HG03378 (cell line): ENCODE results near the gene APC2.
"Not testable (repeated sequence)": the region's sequence is repeated elsewhere in the genome, so short reads cannot be mapped to it uniquely, and the experiment has no call there.

Experiments
- ATAC-seq: cut with Tn5 transposase; IDR thresholded peaks from one replicate; pipeline ENCODE4 v1.9.1; 2021; ENCODE audit warnings: mild to moderate bottlenecking, moderate library complexity; ENCODE audit not compliant: unreplicated experiment

The APC2 gene

GRCh38 chr19:1427221-1427920 lies 22.6 kb upstream of the APC2 start:
- no peak for ATAC-seq

DNA sequence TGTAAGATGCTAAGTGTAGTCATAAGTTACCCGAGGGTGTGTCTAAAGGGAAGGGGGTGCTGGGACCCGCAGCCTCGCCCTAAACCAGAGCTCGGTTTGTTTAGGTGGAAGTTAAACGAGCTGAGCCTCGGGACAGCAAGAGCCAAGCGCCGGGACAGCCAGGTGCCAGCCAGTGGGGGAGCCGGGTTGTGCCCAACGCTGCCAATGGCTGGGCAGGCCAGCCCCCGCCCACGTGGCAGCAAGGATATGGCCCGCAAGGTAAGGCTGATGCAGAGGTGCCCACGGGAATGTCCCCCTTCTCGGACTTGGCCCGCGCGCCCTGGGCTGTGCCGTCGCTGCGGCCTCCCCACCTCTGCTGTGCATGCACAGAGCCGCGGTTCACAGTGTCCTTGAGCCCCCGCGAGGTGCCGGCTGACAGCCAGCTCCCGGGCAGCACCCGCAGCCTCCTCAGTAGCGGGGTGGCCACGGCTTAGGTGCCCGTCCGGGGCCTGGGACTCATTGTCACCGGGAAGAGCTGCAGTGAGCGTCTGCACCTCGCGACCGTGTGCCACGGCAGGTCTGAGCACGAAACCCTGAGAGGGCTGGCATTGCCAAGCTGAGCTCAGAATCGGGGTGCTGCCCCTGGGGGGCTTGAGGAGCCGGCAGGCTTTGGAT lies 21.1 kb upstream of the APC2 start:
- no peak for ATAC-seq

DNA sequence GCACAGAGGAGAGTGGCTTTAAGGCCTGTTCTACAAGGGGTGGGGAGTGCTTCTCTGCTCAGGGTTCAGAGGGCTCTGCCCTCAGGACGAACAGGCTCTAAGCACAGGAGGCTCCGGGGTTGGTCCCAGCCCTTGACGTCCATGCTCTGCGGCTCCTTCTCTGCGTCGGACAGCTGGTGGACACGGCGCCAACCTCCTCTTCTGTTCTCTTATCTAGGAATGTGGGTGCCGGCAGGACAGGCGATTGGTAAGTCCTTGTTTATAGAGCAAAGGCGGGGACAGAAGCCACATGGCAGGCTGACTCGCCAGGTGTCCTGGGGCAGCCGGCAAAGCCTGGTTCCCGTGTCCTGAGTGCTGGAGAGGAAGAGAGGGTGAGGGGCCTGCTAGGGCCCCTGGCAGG lies 20.2 kb upstream of the APC2 start:
- ATAC-seq: no peak

DNA sequence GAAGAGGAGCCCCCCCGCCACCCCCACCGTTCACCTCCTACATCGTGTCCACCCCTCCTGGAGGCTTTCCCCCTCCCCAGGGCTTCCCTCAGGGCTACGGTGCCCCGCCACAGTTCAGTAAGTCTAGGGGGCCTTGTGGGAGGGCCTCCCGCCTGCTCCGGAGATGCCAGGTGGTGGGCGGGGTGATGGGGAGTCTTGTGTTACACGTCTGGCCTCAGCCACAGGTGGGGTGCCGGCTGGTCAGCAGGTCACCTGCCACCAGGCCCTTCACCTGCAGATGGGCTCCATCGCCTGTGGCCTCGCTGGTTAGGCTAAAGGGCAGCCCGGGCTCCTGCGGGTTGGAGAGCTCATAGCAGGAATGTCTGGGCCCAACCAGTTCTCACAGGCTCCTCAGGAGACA lies 19.7 kb upstream of the APC2 start:
- no peak for ATAC-seq

DNA sequence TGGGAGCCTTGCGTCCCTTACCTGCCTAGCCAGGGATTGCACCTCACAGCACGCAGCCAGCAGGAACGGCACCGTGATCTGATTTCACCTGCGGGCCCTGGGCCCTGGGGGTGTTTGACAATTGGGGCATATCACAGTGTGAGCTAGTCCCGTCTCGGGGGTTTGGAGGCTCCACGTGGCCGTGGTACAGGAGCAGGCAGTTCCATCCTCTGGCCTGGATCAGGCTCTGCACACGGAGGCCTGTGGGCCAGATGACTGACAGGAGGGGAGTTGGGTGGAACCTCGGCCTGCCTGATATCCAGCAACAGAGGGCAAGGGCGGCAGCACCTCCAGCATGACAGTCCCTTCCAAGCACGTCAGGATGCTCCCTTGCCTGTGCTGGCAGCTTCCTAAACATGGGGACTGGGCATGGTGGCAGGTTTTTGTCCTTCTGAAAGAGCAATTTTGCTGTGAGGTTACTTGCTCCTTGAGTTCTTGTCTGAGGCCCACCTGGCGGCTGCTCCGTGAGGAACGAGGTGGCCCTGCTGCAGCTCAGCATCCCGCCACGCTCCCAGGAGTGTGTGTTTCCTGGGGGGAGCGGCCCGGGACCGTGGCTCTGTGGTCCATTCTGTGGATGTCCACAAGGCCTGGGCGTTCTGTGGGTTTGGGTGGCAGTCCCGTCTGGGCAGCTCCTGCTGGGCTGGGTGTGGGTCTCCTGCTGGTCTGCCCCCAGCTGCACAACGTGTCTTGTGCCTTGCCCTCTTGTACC lies 18.0 kb upstream of the APC2 start:
- ATAC-seq: no peak

DNA sequence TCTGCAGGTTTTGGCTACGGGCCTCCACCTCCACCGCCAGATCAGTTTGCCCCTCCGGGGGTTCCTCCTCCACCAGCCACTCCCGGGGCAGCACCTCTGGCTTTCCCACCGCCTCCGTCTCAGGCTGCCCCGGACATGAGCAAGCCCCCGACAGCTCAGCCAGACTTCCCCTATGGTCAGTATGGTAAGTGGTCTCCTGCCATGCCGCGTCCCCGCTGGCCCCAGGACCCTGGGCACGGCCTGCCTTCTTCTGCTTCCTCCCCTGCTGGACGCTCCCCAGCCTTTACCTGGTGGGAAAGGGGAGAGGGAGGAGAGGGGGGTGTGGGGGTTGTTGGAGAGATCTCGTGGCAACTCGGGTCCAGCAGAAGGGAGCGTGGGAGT lies 17.4 kb upstream of the APC2 start:
- ATAC-seq: no peak

DNA sequence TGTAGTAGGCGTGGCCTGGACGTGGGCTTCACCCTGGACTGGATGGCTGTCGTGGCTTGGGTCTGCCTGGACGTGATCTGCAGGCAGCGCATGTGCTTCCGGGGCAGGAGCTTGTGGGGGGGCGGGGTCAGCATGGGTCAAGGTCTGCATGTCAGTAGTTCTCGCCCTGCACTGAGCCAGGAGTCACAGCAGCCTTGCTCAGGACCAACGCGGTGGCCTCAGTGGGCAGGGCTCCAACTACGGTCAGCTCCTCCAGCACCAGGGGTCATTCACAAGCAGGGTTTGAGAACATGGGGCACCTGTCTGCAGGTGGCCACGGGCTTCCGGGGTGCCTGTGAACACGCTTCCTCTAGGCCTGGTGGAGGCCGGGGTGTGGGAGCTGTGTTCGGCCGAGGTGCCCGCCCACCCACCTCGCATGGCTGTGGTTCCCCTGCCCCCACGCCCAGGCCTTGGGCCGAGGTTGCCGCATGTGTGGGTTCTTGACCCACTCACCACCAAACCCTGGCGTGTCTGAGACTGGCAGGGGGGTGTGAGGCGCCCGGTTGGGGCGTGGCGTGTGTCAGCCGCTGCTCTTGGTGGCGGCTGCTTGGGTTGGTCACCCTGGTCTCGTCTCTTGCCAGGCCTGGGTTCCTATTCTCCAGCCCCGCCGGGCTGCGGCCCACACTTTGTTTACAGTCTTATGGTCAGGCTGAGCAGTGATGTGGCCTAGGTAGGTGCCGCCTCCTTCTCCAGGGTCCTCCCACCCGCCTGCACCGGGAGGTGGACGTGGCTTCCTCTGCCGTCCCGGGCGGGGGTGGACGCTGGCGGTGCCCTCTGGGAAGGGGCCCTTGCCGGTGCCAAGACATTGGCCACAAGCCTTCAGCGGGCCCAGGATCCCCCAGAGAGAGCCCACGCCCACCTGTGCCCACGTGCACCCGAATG lies 16.5 kb upstream of the APC2 start:
- no peak for ATAC-seq

- ATAC-seq: no peak
Observed at GRCh38 chr19:1434040-1434366, 15.9 kb upstream of the APC2 start.

GRCh38 chr19:1434577-1435060 lies 15.3 kb upstream of the APC2 start:
- no peak for ATAC-seq

- no peak for ATAC-seq
Observed at GRCh38 chr19:1435378-1435989, 14.4 kb upstream of the APC2 start.

DNA sequence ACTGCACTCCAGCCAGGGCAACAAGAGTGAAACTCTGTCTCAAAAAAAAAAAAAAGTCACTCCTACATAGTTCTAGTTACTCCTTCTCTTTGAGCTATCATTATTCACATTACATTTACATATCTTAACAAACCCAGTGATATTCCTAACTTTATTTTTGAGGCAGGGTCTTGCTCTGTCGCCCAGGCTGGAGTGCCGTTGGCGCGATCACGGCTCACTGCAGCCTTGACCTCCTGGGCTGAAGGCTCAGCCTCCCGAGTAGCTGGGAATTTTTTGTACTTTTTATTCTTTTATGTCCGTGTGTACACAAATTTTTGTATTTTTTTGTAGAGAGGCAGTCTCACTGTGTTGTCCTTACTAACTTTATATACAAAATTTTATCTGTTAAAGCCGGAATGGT lies 12.3 kb upstream of the APC2 start:
- ATAC-seq: no peak

- ATAC-seq: peak; percentile 58
Observed at GRCh38 chr19:1438035-1438932, 11.6 kb upstream of the APC2 start, which contains the start of gene RPS15. TSS of gene RPS15 (plus strand) at chr19:1438396. CDS start at chr19:1438426, 30 bp downstream.

DNA sequence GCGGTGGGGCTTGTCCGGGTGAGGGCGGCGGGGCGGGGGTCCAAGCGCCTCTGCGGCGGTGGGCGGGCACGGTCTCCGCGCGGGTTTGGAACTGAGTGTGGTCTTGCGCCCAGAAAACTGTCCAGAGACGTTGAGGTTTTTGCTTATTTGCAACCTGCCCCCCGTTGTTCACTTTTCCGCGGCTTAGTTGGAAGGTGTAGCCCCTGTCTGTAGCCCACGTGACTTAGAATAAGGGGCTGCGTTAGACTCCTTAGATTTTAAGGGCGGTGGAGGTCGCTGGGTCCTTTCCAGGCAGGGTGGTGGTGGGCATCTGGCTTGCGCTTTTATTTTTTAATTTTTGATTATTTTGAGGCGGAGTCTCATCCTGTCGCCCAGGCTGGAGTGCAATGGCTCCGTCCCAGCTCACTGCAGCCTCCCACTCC lies 11.0 kb upstream of the APC2 start:
- ATAC-seq: no peak

DNA sequence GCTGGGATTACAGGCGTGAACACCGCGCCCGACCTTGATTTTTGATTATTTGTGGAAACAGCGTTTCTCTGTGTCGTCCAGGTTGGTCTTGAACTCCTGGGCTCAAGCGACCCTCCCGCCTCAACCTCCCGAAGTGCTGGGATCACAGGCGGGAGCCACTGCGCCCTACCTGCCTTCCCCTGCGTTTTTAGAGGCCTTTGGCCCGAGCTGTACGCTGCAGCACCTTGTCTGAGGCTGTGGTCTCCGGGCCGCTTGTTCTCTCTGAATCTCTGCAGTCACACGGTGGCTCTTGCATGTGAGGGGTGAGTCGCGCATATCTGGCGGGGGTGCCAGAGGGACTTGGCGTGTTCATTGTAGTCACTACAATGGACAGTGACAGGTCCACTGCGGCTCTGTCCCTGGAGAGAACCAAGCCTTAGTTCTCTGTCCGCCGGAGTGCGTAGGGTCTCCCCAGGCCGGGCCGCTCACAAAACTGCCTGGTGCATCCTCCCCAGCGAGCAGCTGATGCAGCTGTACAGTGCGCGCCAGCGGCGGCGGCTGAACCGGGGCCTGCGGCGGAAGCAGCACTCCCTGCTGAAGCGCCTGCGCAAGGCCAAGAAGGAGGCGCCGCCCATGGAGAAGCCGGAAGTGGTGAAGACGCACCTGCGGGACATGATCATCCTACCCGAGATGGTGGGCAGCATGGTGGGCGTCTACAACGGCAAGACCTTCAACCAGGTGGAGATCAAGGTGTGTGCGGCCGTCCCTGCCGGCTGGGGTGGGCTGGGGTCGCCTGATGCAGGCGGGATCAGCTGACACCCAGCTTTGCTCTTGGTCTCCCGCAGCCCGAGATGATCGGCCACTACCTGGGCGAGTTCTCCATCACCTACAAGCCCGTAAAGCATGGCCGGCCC lies 10.2 kb upstream of the APC2 start:
- not testable (repeated sequence) for ATAC-seq

DNA sequence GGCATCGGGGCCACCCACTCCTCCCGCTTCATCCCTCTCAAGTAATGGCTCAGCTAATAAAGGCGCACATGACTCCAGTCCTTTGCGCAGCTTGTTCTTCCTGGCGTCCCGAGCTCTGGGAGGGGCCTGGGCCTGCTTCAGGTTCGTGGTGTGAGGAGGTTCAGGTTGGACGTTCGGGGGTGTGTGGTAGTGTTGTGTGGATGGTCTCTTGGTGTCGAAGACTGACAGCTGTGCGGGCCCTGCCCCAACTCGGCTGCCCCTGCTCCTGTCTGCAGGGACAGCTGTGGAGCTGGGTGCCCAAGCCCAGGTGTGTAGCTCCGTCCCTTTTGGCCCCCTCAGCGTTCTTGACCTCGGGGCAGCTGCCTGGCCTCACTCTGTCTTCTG lies 9.5 kb upstream of the APC2 start:
- ATAC-seq: no peak

DNA sequence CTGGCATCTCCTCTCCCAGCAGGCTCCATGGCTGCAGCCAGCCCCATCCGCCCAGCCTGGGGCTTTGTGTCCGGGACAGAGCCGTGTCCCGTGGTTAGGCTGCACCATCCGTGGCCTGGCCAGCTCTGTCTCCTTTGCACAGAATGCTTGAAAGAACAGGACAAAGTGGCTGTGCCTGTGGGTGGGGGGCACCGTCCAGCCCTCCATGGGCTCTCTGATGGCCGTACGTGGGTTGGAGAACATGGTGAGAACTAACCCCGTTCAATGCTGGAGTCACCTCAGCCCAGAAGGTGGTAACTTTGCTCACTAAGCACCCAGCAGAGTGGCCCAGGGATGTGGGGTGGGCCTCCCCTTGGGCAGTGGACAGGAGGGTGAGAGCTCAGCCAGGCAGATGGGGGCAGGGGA lies 8.9 kb upstream of the APC2 start:
- no peak for ATAC-seq

DNA sequence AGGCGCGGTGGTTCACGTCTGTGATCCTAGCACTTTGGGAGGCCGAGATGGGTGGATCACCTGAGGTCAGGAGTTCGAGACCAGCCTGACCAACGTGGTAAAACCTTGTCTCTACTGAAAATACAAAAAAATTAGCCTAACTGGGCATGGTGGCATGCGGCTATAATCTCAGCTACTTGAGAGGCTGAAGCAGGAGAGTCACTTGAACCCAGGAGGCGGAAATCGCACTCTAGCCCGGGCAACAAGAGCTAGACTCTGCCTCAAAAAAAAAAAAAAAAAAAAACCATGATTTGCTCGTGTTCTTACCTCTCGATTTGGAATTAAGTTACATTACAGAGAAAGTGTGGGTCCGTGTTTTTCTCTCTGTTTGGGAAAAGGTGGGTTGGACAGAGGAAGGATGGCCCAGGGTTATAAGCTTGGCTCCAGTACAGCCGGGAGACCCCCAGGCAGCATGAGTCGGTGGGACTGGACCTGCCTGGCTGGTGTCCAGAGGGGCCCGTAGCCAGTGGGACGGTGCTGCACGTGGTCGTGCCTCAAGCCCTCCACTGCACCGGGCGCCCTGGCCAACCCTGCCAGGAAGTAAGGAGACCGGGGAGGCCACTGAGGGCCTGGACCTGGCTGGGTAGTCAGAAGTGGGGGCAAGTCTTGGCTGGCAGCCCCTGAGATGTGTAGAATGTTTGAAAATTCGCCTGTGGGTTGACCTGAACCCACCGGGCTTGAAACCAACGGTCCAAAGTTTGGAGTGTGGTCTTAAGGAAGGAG lies 8.1 kb upstream of the APC2 start:
- ATAC-seq: no peak
